Activated T-cell treated with anti-CD3 and anti-CD28 coated beads, Interleukin-2, amount 50 U/mL, for 72 hours (primary cell): Measurements from ENCODE around the gene DNAAF8. TPM values are rescaled to one million over a fixed set of nuclear protein-coding genes. Genes with fewer than 3 reads are reported as not detected.

ENCODE experiments used
- ATAC-seq, 2 donors: fragments of 150-1000 bp; cut with Tn5 transposase; replicated peaks in 1 of 2; 2 replicates each; pipeline ENCODE4 v1.10.0; 2021; ENCODE audit warnings: moderate library complexity in 2 of 2, mild to moderate bottlenecking in 1 of 2
- DNase-seq, 2 donors: peaks; one replicate each; pipeline ENCODE4 v3.0.0; 2021 to 2022; ENCODE audit warnings: mixed read lengths in 1 of 2
- H3K27ac Mint-ChIP-seq: one replicate; pipeline ENCODE4 v1.8.0; 2022; ENCODE audit warnings: mild to moderate bottlenecking, moderate library complexity, mixed read lengths
- H3K27me3 Mint-ChIP-seq: one replicate; pipeline ENCODE4 v1.8.0; 2022; ENCODE audit warnings: low read depth, mixed read lengths
- H3K36me3 Mint-ChIP-seq, 2 donors: one replicate each; pipeline ENCODE4 v1.8.0; 2022; ENCODE audit warnings: mixed read lengths in 2 of 2, mild to moderate bottlenecking in 1 of 2; ENCODE audit not compliant: insufficient read depth in 2 of 2
- H3K4me1 Mint-ChIP-seq: one replicate; pipeline ENCODE4 v1.8.0; 2022; ENCODE audit warnings: low read depth, mixed read lengths
- H3K4me3 Mint-ChIP-seq, 2 donors: one replicate each; pipeline ENCODE4 v1.8.0; 2022; ENCODE audit warnings: mild to moderate bottlenecking in 2 of 2, mixed read lengths in 2 of 2, moderate library complexity in 2 of 2
- H3K9me3 Mint-ChIP-seq, 2 donors: one replicate each; pipeline ENCODE4 v1.8.0; 2022; ENCODE audit warnings: mixed read lengths in 2 of 2
- total RNA-seq, 2 donors: library from RNA; stranded (reverse); gene quantifications; one replicate each; pipeline ENCODE4 v1.2.3, GENCODE V29; 2022

The DNAAF8 gene
- total RNA-seq, 2 donors from 2014 or later, result 0.48 TPM; not detected in 1

DNA sequence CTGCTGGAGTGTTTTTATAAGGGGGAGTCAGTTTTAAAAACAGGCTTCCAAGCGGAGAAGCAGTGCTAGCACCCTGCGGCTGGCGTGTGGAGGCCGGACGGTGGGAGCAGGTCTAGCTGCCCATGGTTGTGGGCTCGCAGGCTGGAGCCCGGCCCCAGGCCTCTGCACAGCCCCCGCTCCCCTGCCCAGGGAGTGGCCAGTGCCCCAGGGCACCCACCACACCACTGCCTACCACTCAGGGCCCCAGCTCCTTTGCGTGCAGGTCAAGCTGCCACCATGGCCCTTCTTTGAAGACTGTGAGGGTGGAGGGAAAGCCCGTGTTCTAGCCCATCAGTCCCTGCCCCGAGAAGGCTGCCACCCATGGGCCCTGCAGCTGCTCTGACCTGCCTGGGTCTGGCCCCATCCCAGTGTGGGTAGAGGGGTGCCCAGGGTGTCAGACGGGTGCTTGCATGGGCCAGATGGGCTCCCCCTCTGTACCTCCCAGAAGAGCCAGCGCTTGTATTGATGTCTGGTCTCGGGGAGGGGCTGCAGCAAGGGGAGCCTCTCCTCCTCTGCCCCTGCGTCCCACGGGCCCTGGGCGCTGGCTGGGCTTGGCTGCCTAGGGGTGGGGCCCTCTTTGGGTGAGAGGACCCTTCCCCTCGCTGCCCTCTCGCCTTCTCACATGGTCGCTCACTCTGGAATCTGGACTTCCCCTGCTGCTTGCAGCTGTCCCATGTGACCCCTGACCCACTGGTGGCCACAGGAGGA is 42.5 kb upstream of the DNAAF8 start:
- Mint-ChIP-seq H3K4me3 (peak overlapping the region in 1 of 2 donors; percentile 81), H3K36me3 (peaks cover 0 to 2% of the 10 kb centered on the region in 2 donors), H3K4me1 (peaks cover 14% of the 10 kb centered on the region), H3K27me3 (no peaks in the 10 kb centered on the region), H3K27ac (no peak overlapping the region), H3K9me3 (no peaks in the 10 kb centered on the region)
- DNase-seq (no peak), ATAC-seq (no peak)

DNA sequence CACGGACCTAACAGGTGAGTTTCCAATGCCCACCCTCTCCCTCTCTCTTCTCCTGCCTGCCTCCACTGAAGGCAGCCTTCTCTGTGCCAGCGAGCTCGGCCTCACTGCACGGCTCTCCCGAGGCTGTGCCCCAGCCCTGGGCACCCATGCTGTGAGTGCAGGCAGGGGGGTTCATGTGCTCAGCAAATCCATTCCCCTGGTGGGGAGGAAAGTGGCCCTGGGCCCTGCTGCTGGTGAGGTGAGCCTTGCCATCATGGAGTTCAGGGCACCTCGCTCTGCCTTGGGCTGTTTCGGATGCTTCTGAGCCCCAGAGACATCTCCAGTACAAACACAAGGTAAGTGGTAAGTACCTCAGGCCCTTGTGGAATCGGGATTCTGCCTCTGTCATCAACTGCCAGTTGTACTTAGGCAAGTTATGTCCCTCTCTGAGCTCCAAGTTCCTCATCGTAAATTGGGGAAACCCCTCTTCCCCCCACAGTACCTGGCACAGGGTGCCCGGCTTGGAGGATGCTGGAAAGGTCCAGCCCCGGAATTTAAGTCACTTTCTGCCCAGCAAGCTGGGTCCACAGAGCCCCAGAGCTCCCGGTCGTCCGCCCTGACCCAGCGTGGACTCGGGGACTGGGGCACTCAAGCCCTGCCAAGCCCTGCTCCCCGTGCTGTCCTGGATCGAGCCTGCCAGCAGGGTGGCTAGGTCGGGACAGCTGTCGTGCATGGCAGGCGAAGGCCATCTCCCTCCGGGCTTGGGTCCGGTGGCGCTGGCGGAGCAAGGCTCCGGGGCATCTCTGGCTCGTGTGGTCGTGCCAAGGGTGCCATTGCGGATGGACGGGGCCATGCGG is 41.7 kb upstream of the DNAAF8 start:
- peaks cover 14% of the 10 kb centered on the region for H3K4me1 Mint-ChIP-seq
- ATAC-seq, result peak; percentile 16 to 19
- no peaks in the 10 kb centered on the region for H3K9me3 Mint-ChIP-seq
- peak overlapping the region; percentile 81 to 87 for H3K4me3 Mint-ChIP-seq
- no peaks in the 10 kb centered on the region for H3K27me3 Mint-ChIP-seq
- no peak overlapping the region for H3K27ac Mint-ChIP-seq
- peaks cover 0 to 1% of the 10 kb centered on the region in 2 donors for H3K36me3 Mint-ChIP-seq
- no peak for DNase-seq

DNA sequence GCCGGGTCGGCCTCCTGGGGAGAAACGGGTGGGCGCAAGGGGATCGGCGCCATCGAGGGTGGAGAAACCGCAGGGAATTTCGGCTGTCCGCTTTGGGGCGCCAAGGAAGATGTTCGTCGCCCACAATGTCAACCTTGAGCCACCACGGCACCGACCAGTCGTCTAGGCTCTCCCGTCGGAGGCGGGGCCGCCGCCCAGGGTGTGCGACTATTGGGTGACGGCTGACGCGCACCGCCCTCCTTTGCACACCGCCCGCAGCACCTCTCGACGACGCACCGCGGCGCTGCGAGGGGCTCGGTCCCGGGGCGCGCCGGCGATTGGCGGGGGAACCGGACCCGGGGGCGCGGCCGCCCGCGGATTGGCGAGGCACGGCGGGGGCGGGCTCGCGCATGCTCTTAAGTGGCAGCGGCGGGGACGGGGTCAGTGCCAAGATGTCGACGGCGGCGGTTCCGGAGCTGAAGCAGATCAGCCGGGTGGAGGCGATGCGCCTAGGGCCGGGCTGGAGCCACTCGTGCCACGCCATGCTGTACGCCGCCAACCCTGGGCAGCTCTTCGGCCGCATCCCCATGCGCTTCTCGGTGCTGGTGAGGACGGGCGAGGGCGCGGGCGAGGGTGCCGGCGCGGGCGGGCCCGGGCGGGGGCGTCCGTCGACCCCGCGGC is 40.9 kb upstream of the DNAAF8 start, which contains the start of gene NUDT16L1:
TSS of gene NUDT16L1 (plus strand) at position 267 of the 660 bp plus-strand sequence. CDS start at position 432, 165 bp downstream.
- ATAC-seq (peak; percentile 95 to 96), DNase-seq (peak; percentile 98 to 99)
- no peaks in the 10 kb centered on the region for H3K9me3 Mint-ChIP-seq
- H3K4me1 Mint-ChIP-seq, result peaks cover 14% of the 10 kb centered on the region
- H3K27me3 Mint-ChIP-seq, result no peaks in the 10 kb centered on the region
- peak within 1 kb of the TSS; percentile 81 to 87 for H3K4me3 Mint-ChIP-seq
- H3K27ac Mint-ChIP-seq, result peak within 1 kb of the TSS; percentile 73
- no peaks in the 10 kb centered on the region for H3K36me3 Mint-ChIP-seq

DNA sequence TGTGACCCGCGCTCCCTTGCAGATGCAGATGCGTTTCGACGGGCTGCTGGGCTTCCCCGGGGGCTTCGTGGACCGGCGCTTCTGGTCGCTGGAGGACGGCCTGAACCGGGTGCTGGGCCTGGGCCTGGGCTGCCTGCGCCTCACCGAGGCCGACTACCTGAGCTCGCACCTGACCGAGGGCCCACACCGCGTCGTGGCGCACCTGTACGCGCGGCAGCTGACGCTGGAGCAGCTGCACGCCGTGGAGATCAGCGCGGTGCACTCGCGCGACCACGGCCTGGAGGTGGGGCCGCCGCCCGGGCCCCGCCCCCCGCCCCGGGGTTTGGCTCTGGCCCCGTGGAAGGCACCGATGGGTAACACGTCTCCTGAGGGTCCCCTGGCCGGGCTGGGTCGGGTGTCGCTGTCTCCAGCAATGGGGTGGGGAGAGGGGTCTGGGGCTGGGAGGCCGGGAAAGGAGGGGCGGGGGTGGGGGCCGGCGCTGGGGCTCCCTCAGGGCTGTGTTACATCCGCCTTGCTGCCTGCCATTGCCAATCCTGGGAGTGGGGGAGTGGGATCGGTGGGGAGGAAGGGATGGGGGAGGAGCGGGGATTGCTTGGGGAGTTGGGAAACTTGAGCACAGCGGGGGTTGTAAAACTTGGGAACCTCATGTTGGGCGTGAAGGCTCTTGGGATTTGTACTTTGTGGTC is 40.2 kb upstream of the DNAAF8 start:
- peak overlapping the region; percentile 72 to 81 for H3K4me3 Mint-ChIP-seq
- H3K27me3 Mint-ChIP-seq, result no peaks in the 10 kb centered on the region
- peaks cover 14% of the 10 kb centered on the region for H3K4me1 Mint-ChIP-seq
- DNase-seq (peak; percentile 40 to 45), ATAC-seq (peak; percentile 33 to 37)
- no peaks in the 10 kb centered on the region for H3K9me3 Mint-ChIP-seq
- peak overlapping the region; percentile 73 for H3K27ac Mint-ChIP-seq
- H3K36me3 Mint-ChIP-seq, result no peaks in the 10 kb centered on the region

GRCh38 chr16:4694642-4695451 is 39.5 kb upstream of the DNAAF8 start:
- peaks cover 0 to 3% of the 10 kb centered on the region in 2 donors for H3K36me3 Mint-ChIP-seq
- H3K27ac Mint-ChIP-seq, result peak overlapping the region; percentile 73
- H3K9me3 Mint-ChIP-seq, result no peaks in the 10 kb centered on the region
- DNase-seq, result no peak
- no peak for ATAC-seq
- H3K4me3 Mint-ChIP-seq, result peak overlapping the region; percentile 72 to 81
- H3K27me3 Mint-ChIP-seq, result no peaks in the 10 kb centered on the region
- H3K4me1 Mint-ChIP-seq, result peaks cover 19% of the 10 kb centered on the region

DNA sequence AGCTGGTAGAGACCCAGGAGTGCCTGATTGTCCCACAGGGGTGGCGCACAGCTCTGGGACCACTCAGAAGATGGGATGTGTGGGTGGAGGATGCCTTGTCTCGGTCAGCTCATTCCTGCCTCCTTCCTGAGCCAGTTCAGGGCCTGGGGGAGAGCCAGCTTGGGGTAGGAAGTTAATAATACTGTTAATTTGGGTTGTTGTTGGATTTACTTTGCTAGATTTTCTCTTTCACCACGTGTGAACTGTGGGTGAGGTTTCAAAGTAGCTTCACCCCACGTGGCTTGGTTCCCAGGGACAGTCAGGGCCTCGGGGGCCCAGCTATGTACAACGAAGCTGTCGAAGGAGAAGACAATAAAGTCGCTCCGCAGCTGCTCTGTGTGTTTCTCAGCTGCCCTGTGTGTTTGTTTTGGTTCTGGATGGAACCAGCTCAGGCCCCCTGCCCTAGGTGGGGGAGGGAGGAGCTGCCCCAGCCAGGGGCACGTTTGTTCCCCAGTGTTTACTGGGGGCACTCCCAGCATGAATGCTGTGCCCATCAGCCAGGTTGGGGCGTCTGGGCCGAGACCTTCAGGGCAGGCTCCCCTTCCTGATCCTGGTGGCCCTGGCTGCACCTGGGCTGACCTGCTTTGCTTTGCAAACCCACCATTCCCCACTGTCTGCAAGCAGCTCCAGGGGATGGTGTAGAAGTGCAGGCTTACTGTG is 38.7 kb upstream of the DNAAF8 start:
- Mint-ChIP-seq H3K4me3 (peak overlapping the region; percentile 34 to 81), H3K9me3 (no peaks in the 10 kb centered on the region), H3K36me3 (peaks cover 0 to 4% of the 10 kb centered on the region in 2 donors), H3K4me1 (peaks cover 27% of the 10 kb centered on the region), H3K27me3 (no peaks in the 10 kb centered on the region), H3K27ac (peak overlapping the region; percentile 44)
- ATAC-seq, result no peak
- no peak for DNase-seq

GRCh38 chr16:4696172-4696904 is 38.0 kb upstream of the DNAAF8 start:
- Mint-ChIP-seq H3K27ac (no peak overlapping the region), H3K9me3 (no peaks in the 10 kb centered on the region), H3K4me1 (peaks cover 29% of the 10 kb centered on the region), H3K36me3 (peaks cover 0 to 4% of the 10 kb centered on the region in 2 donors), H3K4me3 (no peak overlapping the region), H3K27me3 (no peaks in the 10 kb centered on the region)
- no peak for DNase-seq
- ATAC-seq, result no peak

GRCh38 chr16:4696905-4697847 is 37.2 kb upstream of the DNAAF8 start:
- ATAC-seq (no peak), DNase-seq (no peak)
- Mint-ChIP-seq H3K27me3 (no peaks in the 10 kb centered on the region), H3K27ac (no peak overlapping the region), H3K9me3 (no peaks in the 10 kb centered on the region), H3K4me1 (peaks cover 29% of the 10 kb centered on the region), H3K36me3 (peaks cover 0 to 4% of the 10 kb centered on the region in 2 donors), H3K4me3 (no peak overlapping the region)

DNA sequence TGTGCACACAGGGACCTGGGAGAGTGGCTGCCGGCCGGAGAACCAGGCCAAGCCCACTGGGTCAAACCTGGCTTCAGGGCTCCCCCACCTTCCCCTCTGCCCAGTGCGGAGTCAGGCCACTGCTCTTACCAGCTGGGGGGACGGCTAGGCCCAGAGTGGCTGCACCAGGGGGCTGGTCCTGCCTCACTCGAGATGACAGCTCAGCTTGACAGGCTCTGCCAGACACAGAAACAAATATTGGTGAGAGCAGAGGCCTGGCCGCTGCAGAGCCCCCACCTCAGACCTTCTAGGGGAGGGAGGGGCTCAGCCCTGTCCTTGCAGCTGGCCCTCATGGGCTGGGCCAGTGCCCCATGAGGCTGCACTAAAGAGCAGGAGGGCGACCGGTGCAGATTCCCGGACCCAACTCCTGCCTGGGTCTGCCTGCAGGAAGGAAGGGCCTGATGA is 36.5 kb upstream of the DNAAF8 start:
- H3K9me3 Mint-ChIP-seq, result no peaks in the 10 kb centered on the region
- no peak overlapping the region for H3K4me3 Mint-ChIP-seq
- no peak overlapping the region for H3K27ac Mint-ChIP-seq
- ATAC-seq (no peak), DNase-seq (no peak)
- peaks cover 0 to 4% of the 10 kb centered on the region in 2 donors for H3K36me3 Mint-ChIP-seq
- no peaks in the 10 kb centered on the region for H3K27me3 Mint-ChIP-seq
- peaks cover 22% of the 10 kb centered on the region for H3K4me1 Mint-ChIP-seq

DNA sequence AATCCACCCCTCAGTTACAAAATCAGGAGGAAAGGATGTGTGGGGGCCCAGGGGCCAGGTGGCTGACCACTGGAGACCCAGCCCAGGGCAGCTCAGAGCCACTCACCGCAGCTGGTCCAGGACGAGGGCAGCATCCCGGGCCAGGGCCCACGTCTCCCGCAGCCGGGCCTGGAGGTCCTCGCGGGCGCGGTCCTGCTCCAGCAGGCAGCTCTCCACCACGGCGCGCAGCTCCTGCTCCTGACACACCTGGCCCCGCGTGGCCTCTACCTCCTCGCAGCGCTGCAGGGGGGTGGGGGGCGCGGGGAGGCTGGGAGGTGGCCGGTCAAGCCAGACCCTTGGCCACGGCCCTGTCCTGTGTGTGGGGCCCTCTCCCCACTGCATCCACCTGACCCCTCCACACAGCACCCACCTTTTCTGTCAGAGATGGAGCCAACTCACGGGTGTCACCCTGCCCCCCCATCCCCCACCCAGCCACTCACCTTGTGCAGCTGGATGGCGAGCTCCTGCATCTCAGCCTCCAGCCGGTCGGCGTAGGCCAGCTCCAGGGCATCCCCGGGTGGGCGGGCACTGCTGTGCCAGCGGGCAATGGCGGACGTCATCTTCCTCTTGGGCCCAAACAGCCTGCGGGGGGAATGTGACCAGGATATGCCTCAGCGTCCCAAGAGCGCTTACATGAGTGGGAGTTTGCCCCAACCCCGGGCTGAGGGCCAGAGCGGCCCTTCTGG is 35.9 kb upstream of the DNAAF8 start:
- no peak overlapping the region for H3K27ac Mint-ChIP-seq

More for the DNA sequence above, 35.9 kb upstream of the DNAAF8 start:
- H3K4me3 Mint-ChIP-seq, result no peak overlapping the region
- DNase-seq (no peak), ATAC-seq (no peak)
- no peaks in the 10 kb centered on the region for H3K9me3 Mint-ChIP-seq
- peaks cover 0 to 4% of the 10 kb centered on the region in 2 donors for H3K36me3 Mint-ChIP-seq
- no peaks in the 10 kb centered on the region for H3K27me3 Mint-ChIP-seq
- H3K4me1 Mint-ChIP-seq, result peaks cover 22% of the 10 kb centered on the region
